Hippocampal formation (tissue), 2 donors: ENCODE results near the gene CSNK2B.

ENCODE experiments used
- DNase-seq, 2 donors: peaks; one replicate each; lab custom pipeline; 2025; lab: John Stamatoyannopoulos, UW

Gene CSNK2B

GRCh38 chr6:31710523-31711219 is 44.8 kb downstream of the CSNK2B start:
- no peak for DNase-seq

- no peak for DNase-seq
Observed at GRCh38 chr6:31711233-31711632, 45.4 kb downstream of the CSNK2B start.

- DNase-seq = no peak
Observed at GRCh38 chr6:31712296-31712695, 46.4 kb downstream of the CSNK2B start.

GRCh38 chr6:31713465-31713864 is 47.6 kb downstream of the CSNK2B start:
- DNase-seq = no peak

- no peak for DNase-seq
Observed at GRCh38 chr6:31713991-31714684, 48.3 kb downstream of the CSNK2B start.

GRCh38 chr6:31715022-31715958 is 49.4 kb downstream of the CSNK2B start, which contains the start of gene LY6G6D:
LY6G6D (plus strand) TSS chr6:31715348; CDS start chr6:31715356, 8 bp downstream.
- no peak for DNase-seq

GRCh38 chr6:31717499-31718222 is 51.8 kb downstream of the CSNK2B start:
- DNase-seq = no peak

- DNase-seq = no peak
Observed at GRCh38 chr6:31718265-31718664, 52.4 kb downstream of the CSNK2B start.

- DNase-seq = no peak
Observed at GRCh38 chr6:31719001-31719400, 53.1 kb downstream of the CSNK2B start.
